ENCODE results near the gene UIMC1.

DNA sequence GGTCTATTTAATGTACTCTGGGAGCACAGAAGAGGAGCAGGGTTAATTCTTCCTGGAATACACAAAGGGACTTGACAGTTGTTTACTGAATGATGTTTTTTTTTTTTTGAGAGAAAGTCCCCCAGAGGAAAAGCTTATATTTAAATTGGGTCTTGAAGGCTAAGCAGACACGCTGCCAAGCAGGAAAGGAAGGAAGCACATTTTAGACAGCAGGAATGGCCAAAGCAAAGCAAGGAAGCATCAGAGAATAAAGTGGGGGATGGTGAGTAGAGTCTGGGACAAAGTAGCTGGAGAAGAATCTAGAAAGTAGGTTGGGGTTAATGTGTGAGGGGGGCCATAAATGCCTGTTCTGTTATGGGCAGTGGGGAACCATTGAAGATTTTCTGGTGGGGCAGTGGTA lies 37.4 kb upstream of the UIMC1 start:
- no peak for TF ChIP-seq POLR2A (IDR thresholded peaks at IDR 0.05)
- TF ChIP-seq, protein P1, sequence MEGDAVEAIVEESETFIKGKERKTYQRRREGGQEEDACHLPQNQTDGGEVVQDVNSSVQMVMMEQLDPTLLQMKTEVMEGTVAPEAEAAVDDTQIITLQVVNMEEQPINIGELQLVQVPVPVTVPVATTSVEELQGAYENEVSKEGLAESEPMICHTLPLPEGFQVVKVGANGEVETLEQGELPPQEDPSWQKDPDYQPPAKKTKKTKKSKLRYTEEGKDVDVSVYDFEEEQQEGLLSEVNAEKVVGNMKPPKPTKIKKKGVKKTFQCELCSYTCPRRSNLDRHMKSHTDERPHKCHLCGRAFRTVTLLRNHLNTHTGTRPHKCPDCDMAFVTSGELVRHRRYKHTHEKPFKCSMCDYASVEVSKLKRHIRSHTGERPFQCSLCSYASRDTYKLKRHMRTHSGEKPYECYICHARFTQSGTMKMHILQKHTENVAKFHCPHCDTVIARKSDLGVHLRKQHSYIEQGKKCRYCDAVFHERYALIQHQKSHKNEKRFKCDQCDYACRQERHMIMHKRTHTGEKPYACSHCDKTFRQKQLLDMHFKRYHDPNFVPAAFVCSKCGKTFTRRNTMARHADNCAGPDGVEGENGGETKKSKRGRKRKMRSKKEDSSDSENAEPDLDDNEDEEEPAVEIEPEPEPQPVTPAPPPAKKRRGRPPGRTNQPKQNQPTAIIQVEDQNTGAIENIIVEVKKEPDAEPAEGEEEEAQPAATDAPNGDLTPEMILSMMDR (IDR thresholded peaks at IDR 0.05) = no peak
